GM12878 (cell line): Measurements from ENCODE around the gene SPIN1. TPM values are rescaled to one million over a fixed set of nuclear protein-coding genes. Genes with fewer than 3 reads are reported as not detected.

Experiments
- ATAC-seq: fragments of 200-7000 bp; cut with Tn5 transposase; 3 replicates; pipeline ENCODE4 v1.9.1; 2020; ENCODE audit warnings: mild to moderate bottlenecking, moderate library complexity
- BruUV-seq: library from RNA; stranded (reverse); fragments of 400-500 nt; replicated peaks from 2 replicates; lab custom pipeline; 2021; lab: Mats Ljungman, UMichigan
- CTCF ChIA-PET: fragments of 300-600 bp; sonication (Branson Sonifier 250); formaldehyde crosslinking; extraction: SDS; loops from one replicate; lab custom pipeline; 2021; ENCODE audit warnings: inconsistent platforms; lab: Yijun Ruan, JAX
- POLR2A ChIA-PET: fragments of 350-600 bp; formaldehyde crosslinking; extraction: SDS; loops from one replicate; lab custom pipeline; 2021; ENCODE audit warnings: inconsistent platforms; lab: Charles Lee
- RAD21 ChIA-PET: fragments of 300-600 bp; sonication (Branson Sonifier 250); formaldehyde crosslinking; loops from one replicate; lab custom pipeline; 2023; ENCODE audit warnings: antibody characterized with exemption; ENCODE audit not compliant: unreplicated experiment; lab: Charles Lee
- SMC1A ChIA-PET: fragments of 300-600 bp; sonication (Branson Sonifier 250); formaldehyde crosslinking; loops from one replicate; lab custom pipeline; 2023; ENCODE audit not compliant: unreplicated experiment, uncharacterized antibody; lab: Charles Lee
- DNase-seq: peaks from one replicate; pipeline ENCODE4 v3.0.0-alpha.2; 2011; ENCODE audit warnings: low read depth, low spot score
- FAIRE-seq: peaks from 3 replicates; lab custom pipeline; 2011; peaks lifted over from hg19 to GRCh38; lab: Jason Lieb, UNC
- H2AFZ ChIP-seq: 2 replicates; pipeline ENCODE4 v1.6.0; 2011; ENCODE audit warnings: low read depth, low read length, control low read depth; ENCODE audit not compliant: control insufficient read depth
- H3K27ac ChIP-seq: 2 replicates; pipeline ENCODE4 v1.5.1; 2011; ENCODE audit warnings: control low read depth; ENCODE audit not compliant: control insufficient read depth, insufficient read depth
- H3K27me3 ChIP-seq, 2 experiments: replicated peaks in 1 of 2; 2 replicates each; pipeline versions ENCODE4 v1.6.0 to v1.6.1; 2011; ENCODE audit warnings: low read length in 1 of 2; ENCODE audit not compliant: control insufficient read depth in 2 of 2, insufficient read depth in 2 of 2
- H3K36me3 ChIP-seq, 2 experiments: 2 replicates each; pipeline ENCODE4 v1.5.1; 2011; ENCODE audit warnings: low read length in 1 of 2; ENCODE audit not compliant: control insufficient read depth in 2 of 2, insufficient read depth in 2 of 2
- H3K4me1 ChIP-seq: 2 replicates; pipeline ENCODE4 v1.6.1; 2011; ENCODE audit warnings: mild to moderate bottlenecking, low read length, moderate library complexity, mixed read lengths; ENCODE audit not compliant: control insufficient read depth, insufficient read depth
- H3K4me2 ChIP-seq: 2 replicates; pipeline ENCODE4 v1.6.0; 2011; ENCODE audit warnings: control low read depth; ENCODE audit not compliant: control insufficient read depth, insufficient read depth
- H3K4me3 ChIP-seq: fragments of 200-600 bp; sonication (generic); 2 replicates; pipeline ENCODE4 v1.5.1; 2016
- H3K79me2 ChIP-seq: 2 replicates; pipeline ENCODE4 v1.6.0; 2011; ENCODE audit warnings: low read length; ENCODE audit not compliant: control insufficient read depth, insufficient read depth
- H3K9ac ChIP-seq: 2 replicates; pipeline ENCODE4 v1.8.0; 2011; ENCODE audit warnings: low read length, control low read depth, mixed read lengths; ENCODE audit not compliant: control insufficient read depth, insufficient read depth
- H3K9me3 ChIP-seq: replicated peaks from 3 replicates; pipeline ENCODE4 v1.5.1; 2011; ENCODE audit warnings: mild to moderate bottlenecking, low read length; ENCODE audit not compliant: control insufficient read depth, insufficient read depth
- H4K20me1 ChIP-seq: 2 replicates; pipeline ENCODE4 v1.6.0; 2011; ENCODE audit not compliant: control insufficient read depth, insufficient read depth
- ASH2L ChIP-seq: fragments of 300-600, 200-600 bp; sonication (generic); IDR thresholded peaks from 2 replicates; pipeline ENCODE4 v1.6.1; 2017; ENCODE audit warnings: low read depth, mild to moderate bottlenecking, borderline replicate concordance
- CBFB ChIP-seq: IDR thresholded peaks from 2 replicates; pipeline ENCODE4 v1.6.1; 2016; ENCODE audit warnings: antibody characterized with exemption, low read depth
- FOXM1 ChIP-seq: IDR thresholded peaks from 2 replicates; pipeline ENCODE4 v1.6.1; 2012; ENCODE audit warnings: low read depth, mild to moderate bottlenecking, inconsistent platforms, low read length, moderate library complexity
- KDM1A ChIP-seq: fragments of 200-600 bp; sonication (generic); IDR thresholded peaks from 2 replicates; pipeline ENCODE4 v1.6.1; 2016; ENCODE audit warnings: borderline replicate concordance
- MEF2B ChIP-seq: fragments of 450-650 bp; IDR thresholded peaks from 2 replicates; pipeline ENCODE4 v1.6.1; 2018; ENCODE audit warnings: mild to moderate bottlenecking, moderate library complexity; ENCODE audit not compliant: partially characterized antibody, poor library complexity, severe bottlenecking
- MYC ChIP-seq: IDR thresholded peaks from 2 replicates; pipeline ENCODE4 v1.6.1; 2011; ENCODE audit warnings: mild to moderate bottlenecking, low read length, moderate library complexity, inconsistent platforms; ENCODE audit not compliant: insufficient read depth, insufficient replicate concordance, insufficient read length, severe bottlenecking
- RELA ChIP-seq: fragments of 450-650 bp; IDR thresholded peaks from 2 replicates; pipeline ENCODE4 v1.8.0; 2014; ENCODE audit warnings: borderline replicate concordance; ENCODE audit not compliant: partially characterized antibody
- SUZ12 ChIP-seq: fragments of 200-600 bp; sonication (generic); IDR thresholded peaks from one replicate; pipeline ENCODE4 v1.6.1; 2018; ENCODE audit warnings: antibody characterized with exemption, mild to moderate bottlenecking; ENCODE audit not compliant: unreplicated experiment
- TCF12 ChIP-seq: IDR thresholded peaks from 2 replicates; pipeline ENCODE4 v1.6.1; 2011; ENCODE audit warnings: low read depth, mild to moderate bottlenecking, low read length
- TCF3 ChIP-seq: IDR thresholded peaks from 2 replicates; pipeline ENCODE4 v1.6.1; 2012; ENCODE audit warnings: low read depth, mild to moderate bottlenecking, low read length, borderline replicate concordance; ENCODE audit not compliant: insufficient read depth
- YY1 ChIP-seq: IDR thresholded peaks from 2 replicates; pipeline ENCODE4 v1.6.1; 2011; ENCODE audit warnings: low read depth, mild to moderate bottlenecking, low read length
- WGBS: methylation state at CpG from one replicate; pipeline ENCODE4 v1.1.6; 2016; ENCODE audit warnings: low lambda C conversion rate; ENCODE audit not compliant: insufficient replicate concordance, insufficient coverage; ENCODE audit errors: missing lambda C conversion rate; 5-methylcytosine and 5-hydroxymethylcytosine counted together
- in situ Hi-C: fragments of 300-500 bp; cut with MboI; formaldehyde crosslinking; loops from 9 replicates; pipeline ENCODE4 v1.14.3; 2018; ENCODE audit warnings: mixed read lengths
- intact Hi-C: fragments of 100-400 bp; cut with micrococcal nuclease; formaldehyde crosslinking; loops from one replicate; pipeline ENCODE4 v1.14.2; 2022; ENCODE audit not compliant: unreplicated experiment
- polyA plus RNA-seq, 11 experiments: library from polyadenylated mRNA; depleted of rRNA in 4 of 11; unstranded in 6 of 11; stranded (reverse) in 5 of 11; fragments of >200 nt; fragmentation: Nextera tagmentation in 4 of 11; fragmentation: Illumina TruSeq in 1 of 11; extraction: Ambion mirVana in 4 of 11; extraction: Trizol in 1 of 11; gene quantifications; 1 replicate in 1 of 11; 2 replicates in 10 of 11; pipeline versions ENCODE4 v1.2.1 to v1.2.3, GENCODE V29; 2011 to 2016; ENCODE audit warnings: inconsistent platforms in 2 of 11, missing spikeins in 2 of 11, low read depth in 1 of 11
- total RNA-seq, 4 experiments: library from RNA; depleted of rRNA in 3 of 4; stranded (reverse); fragments of >200 nt in 3 of 4; fragmentation: Illumina TruSeq in 1 of 4; extraction: Trizol in 1 of 4; gene quantifications; 2 replicates each; pipeline versions ENCODE4 v1.2.1 to v1.2.3, GENCODE V29; 2013 to 2021
- TF ChIP-seq, protein P1 (sequence below): fragments of 150-350 bp; IDR thresholded peaks from 2 replicates; pipeline ENCODE4 v1.6.1; 2016; ENCODE audit warnings: low read depth, low read length
- TF ChIP-seq, protein P2 (sequence below): fragments of 450-650 bp; IDR thresholded peaks from 2 replicates; pipeline ENCODE4 v1.6.1; 2017; ENCODE audit warnings: mild to moderate bottlenecking, moderate library complexity

The SPIN1 gene
- total and polyA plus RNA-seq, 10 of the 15 experiments (the other 5 are each of a cell fraction or from before 2014, with no cell fraction given) = 6.6 to 30.3 (median 17.1) TPM

DNA sequence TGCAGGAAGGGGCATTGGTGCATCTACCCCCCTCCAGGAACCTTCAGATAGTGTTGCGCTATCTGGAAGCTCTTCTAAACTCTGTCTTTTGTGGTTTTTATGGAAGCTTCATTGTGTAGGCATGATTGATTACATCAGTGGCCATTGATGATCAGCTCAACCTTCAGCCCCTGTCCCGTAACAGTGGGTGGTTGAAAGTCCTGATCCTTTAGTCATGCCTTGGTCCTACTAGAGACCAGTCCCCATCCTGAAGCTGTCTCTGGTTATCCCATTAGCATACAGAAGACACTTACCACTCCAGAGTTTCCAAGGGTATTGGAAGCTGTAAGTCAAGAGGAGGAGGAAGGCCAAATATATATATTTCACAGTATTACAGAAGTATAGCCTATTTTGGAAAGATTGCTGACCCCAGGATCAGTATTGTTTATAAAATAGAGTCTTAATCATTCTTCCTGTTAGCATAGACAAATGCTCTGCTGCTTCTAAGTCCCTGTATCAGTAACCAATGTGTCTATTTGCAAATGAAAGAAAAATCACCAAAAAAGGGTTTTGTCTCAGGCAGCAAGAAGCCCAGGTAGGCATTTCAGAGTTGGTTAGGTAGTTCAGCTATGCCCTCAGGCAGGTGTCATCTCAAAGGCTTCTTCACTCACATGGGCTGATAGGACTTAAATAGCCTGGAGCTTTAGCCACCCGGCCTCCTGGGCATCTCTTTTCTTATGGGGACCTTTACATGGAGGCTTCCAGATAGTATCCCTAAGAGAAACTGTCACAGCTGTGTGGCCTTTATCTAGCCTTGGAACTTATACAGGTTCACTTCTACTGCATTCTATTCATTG, 41.6 kb downstream of the SPIN1 start:
- in situ Hi-C loops = no loop called here
- Histone ChIP-seq H3K36me3 (no peaks in the 10 kb centered on the region; a peak in 2 of 4 replicates), H3K4me2 (no peak overlapping the region), H3K9ac (no peak overlapping the region), H2AFZ (no peak overlapping the region), H3K79me2 (no peaks in the 10 kb centered on the region; the same call in 1 of the 2 replicates), H4K20me1 (no peaks in the 10 kb centered on the region), H3K4me3 (no peak overlapping the region), H3K27me3 (no peaks in the 10 kb centered on the region), H3K27ac (no peak overlapping the region), H3K9me3 (no peaks in the 10 kb centered on the region), H3K4me1 (no peaks in the 10 kb centered on the region)
- ATAC-seq = no peak
- intact Hi-C loops = no loop called here
- TF ChIP-seq YY1 (no peak), RELA (no peak), TCF3 (no peak), SUZ12 (no peak), ASH2L (no peak), TCF12 (no peak), FOXM1 (no peak), KDM1A (no peak), CBFB (no peak), MYC (no peak), MEF2B (no peak)
- TF ChIP-seq, protein P1, sequence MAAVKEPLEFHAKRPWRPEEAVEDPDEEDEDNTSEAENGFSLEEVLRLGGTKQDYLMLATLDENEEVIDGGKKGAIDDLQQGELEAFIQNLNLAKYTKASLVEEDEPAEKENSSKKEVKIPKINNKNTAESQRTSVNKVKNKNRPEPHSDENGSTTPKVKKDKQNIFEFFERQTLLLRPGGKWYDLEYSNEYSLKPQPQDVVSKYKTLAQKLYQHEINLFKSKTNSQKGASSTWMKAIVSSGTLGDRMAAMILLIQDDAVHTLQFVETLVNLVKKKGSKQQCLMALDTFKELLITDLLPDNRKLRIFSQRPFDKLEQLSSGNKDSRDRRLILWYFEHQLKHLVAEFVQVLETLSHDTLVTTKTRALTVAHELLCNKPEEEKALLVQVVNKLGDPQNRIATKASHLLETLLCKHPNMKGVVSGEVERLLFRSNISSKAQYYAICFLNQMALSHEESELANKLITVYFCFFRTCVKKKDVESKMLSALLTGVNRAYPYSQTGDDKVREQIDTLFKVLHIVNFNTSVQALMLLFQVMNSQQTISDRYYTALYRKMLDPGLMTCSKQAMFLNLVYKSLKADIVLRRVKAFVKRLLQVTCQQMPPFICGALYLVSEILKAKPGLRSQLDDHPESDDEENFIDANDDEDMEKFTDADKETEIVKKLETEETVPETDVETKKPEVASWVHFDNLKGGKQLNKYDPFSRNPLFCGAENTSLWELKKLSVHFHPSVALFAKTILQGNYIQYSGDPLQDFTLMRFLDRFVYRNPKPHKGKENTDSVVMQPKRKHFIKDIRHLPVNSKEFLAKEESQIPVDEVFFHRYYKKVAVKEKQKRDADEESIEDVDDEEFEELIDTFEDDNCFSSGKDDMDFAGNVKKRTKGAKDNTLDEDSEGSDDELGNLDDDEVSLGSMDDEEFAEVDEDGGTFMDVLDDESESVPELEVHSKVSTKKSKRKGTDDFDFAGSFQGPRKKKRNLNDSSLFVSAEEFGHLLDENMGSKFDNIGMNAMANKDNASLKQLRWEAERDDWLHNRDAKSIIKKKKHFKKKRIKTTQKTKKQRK = no peak
- TF ChIP-seq, protein P2, sequence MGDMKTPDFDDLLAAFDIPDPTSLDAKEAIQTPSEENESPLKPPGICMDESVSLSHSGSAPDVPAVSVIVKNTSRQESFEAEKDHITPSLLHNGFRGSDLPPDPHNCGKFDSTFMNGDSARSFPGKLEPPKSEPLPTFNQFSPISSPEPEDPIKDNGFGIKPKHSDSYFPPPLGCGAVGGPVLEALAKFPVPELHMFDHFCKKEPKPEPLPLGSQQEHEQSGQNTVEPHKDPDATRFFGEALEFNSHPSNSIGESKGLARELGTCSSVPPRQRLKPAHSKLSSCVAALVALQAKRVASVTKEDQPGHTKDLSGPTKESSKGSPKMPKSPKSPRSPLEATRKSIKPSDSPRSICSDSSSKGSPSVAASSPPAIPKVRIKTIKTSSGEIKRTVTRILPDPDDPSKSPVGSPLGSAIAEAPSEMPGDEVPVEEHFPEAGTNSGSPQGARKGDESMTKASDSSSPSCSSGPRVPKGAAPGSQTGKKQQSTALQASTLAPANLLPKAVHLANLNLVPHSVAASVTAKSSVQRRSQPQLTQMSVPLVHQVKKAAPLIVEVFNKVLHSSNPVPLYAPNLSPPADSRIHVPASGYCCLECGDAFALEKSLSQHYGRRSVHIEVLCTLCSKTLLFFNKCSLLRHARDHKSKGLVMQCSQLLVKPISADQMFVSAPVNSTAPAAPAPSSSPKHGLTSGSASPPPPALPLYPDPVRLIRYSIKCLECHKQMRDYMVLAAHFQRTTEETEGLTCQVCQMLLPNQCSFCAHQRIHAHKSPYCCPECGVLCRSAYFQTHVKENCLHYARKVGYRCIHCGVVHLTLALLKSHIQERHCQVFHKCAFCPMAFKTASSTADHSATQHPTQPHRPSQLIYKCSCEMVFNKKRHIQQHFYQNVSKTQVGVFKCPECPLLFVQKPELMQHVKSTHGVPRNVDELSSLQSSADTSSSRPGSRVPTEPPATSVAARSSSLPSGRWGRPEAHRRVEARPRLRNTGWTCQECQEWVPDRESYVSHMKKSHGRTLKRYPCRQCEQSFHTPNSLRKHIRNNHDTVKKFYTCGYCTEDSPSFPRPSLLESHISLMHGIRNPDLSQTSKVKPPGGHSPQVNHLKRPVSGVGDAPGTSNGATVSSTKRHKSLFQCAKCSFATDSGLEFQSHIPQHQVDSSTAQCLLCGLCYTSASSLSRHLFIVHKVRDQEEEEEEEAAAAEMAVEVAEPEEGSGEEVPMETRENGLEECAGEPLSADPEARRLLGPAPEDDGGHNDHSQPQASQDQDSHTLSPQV = no peak
- ChIA-PET CTCF (interaction anchor here (1.6 kb wide), 1 partner anchor 33 kb away, joined by 4 read pairs; no protein-coding TSS in a partner anchor), SMC1A (no interaction called here), POLR2A (no interaction called here), RAD21 (no interaction called here)
- no peak for FAIRE-seq
- DNase-seq = no peak
- 94% methylated on average over 3 of the region's 3 CpGs for WGBS
- no TSS peak for BruUV-seq
